HG03108 (cell line): ENCODE results near the gene WDFY3.

ENCODE experiments used
- ATAC-seq: cut with Tn5 transposase; IDR thresholded peaks from one replicate; pipeline ENCODE4 v1.9.1; 2021; ENCODE audit warnings: moderate library complexity; ENCODE audit not compliant: unreplicated experiment

WDFY3 gene

DNA sequence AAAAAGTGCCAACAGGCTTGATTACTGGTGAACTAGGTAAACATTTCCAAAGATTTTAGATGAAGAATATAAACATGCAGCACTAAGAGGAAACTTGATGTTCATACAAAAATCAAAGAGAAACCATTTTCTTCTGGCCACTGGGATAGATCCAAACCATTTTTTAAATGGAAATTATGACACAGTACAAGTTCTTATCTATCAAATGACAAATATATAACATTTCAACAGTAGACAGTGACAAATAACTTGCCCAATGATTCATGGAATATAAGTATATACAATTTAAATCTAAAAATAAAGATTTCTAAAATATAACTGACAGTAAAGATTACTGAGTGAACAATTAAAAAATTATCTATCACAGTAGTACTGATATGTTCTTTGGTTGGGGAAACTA is 232.5 kb downstream of the WDFY3 start:
- no peak for ATAC-seq

DNA sequence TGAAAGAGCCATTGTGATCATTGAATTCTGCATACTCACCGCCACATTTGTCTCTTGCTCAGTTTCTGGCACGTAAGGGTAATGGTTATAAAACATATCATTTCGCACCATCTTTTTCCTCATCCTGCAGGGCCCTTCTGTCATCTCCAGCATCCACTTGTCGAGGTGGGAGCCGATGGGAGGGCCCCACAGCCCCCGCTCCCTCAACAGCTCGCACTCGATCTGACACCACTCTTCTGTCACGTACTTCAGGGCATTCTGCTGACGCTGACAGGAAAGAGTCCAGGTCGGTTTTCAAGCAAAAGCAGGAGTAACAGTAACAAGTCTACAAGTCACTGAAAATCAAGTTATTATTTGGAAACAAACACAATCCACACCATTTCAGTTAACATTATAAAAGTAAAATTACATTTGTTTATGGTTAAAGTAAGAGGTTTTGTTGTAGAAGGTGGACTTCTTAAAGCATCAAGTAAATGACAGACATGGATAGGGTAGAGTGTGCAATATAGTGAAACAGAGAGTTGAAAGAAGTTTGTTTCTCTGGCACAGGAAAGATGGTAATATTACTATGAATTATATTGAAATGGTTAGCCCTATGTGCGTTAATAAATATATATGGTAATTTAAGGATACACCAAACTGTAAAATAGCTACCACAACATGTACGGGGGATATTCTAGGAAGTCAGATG is 233.0 kb downstream of the WDFY3 start:
- ATAC-seq, result no peak

DNA sequence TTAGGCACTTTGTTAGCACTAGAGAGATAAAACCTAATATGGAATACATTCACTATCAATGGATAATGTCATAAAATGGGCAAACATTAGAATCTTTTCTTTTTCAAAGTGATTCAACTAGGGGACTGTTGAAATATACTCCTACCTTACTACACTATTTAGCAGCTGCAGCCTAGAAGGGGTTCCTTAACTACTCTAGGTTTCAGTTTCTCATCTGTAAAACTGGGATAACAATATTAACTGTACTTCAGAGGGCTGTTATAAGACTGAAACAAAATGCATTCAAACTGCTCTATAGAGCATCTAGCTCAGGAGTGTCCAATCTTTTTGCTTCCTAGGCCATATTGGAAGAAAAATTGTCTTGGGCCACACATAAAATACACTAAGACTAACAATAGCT is 236.1 kb downstream of the WDFY3 start:
- no peak for ATAC-seq

DNA sequence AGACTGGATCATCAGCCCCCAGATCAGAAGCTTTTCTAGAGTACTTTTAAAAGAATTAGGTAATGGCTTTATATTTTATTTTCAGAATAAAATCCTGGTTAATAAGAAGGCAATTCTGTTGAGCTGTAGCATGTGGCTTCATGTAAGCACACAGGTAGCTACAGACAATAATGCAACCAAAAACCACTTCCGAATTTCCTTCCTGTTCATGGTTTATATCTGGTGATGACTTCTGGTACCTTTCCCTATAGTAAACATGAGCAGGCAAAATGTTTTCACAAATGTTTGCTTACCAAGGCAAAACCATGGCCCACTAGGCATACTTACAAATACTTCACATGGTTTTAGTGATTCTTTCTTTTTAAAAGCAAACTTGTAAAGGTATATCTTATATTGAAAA is 239.0 kb downstream of the WDFY3 start:
- ATAC-seq, result no peak

DNA sequence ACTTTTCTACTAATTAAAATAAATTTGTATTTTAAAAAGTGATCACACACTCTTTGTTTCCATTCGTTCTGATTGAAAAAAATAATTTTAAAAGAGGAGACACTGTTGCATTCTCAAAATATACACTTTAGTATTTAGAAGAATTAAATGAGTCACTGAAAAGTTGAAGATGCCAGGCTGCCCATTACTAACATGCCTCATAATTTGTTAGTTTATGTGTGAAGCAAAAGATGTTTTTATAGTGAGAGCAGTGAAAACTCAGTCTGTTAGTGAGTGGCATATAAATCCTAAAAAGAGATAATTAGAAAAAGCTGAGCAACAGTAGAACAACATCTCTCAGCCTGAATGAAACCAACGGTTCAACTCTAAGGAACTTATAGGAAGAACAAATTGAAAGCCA is 240.1 kb downstream of the WDFY3 start:
- no peak for ATAC-seq

DNA sequence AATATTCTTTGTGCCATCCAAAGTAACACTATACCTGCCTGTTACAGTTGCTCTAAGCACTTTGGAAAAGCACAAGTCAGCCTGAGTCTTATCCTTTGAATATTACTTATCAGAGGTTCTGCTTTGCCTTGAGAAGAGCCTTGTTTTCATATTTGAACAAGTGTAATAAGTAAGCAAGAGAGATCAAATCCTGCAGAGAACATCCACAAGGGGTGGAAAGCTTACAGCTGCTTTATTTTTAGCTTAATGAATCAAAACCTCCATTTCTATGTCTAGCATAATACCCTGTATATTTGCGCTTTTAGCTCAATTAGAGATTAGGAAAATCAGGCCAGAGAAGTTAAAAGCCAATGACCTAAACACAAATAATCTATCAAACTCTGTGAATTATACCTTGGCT is 243.8 kb downstream of the WDFY3 start:
- ATAC-seq, result no peak

DNA sequence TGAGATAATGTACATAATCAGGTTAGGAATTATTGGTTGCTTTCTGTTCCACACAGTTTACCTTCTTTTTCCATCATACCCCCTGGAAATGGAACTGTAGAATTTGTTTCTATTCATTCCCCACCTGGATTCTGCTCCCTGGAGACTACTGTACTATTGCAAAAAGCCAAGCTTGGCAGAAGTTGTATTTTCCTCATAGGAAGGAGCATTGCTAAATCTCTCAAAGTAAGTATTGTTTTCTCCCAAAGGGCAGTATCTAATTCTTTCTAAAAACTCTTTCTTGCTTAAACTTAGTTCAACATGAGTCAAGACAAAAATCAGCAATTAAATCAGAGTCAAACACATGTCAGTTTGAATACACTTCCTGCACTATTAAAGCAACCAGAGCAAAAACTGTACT is 247.4 kb downstream of the WDFY3 start:
- ATAC-seq, result no peak

DNA sequence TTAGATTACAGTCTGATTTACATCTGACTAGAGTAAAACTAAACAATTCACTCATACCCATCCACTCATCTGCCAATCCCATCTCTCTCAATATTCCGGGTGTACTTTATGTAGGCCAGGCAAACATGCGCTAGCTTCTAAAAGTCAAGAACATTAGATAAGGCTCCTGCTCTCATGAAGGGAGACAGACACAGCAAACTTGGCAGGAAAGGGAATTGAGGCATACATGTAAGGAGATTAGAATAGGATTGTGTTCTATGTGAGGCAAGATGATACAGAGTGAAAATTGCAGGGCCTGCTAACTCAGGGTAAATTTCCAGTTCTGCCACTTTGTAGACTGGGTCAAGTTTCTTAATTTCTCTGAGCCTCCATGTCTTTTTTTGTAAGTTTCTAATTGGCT is 247.8 kb downstream of the WDFY3 start:
- ATAC-seq, result no peak

DNA sequence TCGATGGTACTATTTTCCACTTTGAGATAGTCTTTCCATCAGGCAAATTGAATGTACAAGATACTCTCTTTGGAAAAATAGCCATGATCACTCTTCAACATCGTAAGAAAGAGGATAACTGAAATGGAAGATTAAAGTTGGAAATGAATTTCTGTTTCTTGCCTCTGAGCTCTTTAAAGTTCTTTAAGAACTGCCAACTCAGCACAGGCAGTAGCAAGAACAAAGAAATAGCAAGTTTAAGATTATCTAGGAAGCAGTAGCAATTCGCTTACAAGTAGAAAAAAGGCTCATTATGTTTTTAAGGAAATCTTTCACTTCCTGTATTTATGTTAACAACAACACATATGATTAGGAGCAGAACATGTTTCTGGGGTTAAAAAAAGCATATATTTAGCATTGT is 255.9 kb downstream of the WDFY3 start:
- ATAC-seq, result no peak

DNA sequence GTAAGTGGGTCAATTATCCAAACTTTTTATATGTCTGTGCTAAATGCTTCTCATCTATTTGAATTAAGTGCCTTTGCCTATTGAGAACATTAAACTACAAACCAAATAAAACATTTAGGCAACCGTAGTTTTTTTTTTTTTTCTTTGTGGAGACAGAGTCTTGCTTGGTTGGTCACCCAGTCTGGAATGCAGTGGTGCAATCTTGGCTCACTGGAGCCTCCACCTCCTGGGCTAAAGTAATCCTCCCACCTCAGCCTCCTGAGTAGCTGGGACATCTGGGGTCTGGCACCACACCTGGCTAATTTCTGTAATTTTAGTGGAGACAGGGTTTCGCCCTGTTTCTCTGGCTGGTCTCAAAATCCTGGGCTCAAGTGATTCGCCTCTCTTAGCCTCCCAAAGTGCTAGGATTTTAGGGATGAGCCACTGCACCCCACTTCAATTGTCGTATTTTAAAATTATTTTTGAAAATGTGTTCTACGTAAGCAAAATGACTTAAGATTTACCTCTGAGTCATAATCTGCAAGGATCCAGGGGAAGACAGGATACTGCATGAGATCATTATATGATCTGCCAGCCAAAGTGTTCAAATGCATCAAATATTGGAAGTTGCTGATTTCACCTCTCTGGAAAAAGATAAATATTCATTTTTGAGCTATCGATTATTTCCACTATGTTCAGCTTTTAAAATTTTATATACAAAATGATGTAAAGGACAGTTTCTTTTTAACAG is 257.9 kb downstream of the WDFY3 start:
- no peak for ATAC-seq

DNA sequence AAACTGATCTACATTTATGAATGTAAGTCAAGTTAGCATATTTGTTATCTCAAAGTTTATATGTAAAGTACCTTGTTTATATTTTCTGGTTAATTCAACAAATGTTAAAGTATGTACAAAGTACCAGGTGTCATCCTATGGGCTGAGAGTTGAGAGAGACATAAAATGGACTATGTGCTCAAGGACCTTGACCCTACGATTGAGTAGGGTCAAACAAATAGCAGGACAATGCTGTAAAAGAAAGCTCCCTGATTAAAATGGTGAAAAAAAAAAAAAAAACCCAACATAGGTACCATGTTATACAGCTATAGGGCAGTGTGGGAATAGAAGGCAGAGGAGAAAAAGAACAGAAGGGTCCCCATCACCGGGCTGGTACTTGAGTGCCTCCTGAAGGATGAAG is 260.2 kb downstream of the WDFY3 start:
- no peak for ATAC-seq

DNA sequence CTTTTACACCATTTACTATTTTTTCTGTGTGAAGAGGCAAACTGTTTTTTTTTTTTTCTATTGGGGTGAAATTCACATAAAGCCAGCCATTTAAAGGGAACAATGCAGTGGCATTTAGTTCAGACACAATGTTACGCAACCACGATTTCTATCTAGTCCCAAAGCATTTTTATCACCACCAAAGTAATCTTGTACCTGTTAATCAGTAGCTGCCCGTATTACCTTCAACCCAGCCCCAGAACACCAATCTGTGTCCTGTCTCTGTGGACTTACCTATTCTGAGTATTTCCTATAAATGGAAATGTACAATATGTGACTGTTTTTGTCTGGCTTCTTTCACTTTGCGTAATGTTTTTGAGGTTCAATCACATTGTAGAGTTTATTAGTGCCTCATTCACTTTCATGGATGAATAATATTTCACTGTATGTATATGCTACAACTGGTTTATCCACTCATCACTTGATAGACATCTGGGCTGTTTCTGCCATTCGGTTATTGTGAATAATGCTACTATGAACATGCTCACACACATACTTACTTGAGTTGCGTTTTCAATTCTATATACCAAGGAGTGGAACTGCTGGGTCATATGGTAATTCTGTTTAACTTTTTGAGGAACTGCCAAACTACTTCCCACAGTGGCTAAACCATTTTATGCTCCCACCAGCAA is 267.4 kb downstream of the WDFY3 start:
- ATAC-seq, result no peak

DNA sequence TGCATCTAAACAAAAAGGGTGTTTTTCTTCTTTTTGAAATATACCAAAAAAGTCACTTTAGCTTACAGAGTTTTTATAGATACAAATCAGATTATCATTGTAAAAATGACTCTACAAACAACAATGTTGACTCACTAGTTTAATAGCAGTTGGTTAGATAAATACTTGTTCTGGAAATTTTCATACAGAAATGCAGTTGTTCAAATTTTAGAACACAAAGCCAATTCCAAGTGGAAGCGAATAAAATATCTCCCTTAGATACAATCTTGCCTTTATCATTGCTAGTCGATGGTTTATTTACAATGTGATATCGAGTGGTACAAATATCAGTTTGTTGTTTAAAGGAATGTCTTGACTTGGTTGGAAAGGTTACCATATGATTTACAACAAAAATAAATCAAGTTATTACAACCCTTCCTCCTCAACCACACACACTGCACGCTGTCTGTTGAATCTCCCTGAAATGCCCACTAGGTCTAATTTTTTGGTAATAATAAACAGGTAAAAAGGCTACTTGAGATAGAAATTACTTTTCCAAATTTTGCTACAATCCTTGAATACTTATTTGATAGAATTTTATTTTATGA is 268.8 kb downstream of the WDFY3 start:
- ATAC-seq, result no peak

DNA sequence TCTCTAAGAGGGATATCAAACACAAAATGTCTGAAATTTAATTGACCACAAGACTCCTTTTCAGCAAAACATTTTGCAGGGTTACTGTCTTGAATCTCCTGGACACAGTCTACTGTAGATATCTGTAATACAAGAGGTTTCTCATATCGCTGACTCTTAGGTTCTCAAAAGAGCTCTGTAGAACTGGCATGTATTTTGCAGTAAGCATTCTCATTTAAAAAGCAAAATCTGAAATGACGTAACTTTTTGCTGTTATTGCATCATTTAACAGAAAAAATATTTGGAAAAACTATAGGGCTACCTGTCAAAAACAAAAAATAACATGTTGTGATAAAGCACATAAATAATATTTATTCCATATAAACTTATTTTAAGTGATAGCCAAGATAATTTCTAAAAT is 269.3 kb downstream of the WDFY3 start:
- ATAC-seq, result no peak

DNA sequence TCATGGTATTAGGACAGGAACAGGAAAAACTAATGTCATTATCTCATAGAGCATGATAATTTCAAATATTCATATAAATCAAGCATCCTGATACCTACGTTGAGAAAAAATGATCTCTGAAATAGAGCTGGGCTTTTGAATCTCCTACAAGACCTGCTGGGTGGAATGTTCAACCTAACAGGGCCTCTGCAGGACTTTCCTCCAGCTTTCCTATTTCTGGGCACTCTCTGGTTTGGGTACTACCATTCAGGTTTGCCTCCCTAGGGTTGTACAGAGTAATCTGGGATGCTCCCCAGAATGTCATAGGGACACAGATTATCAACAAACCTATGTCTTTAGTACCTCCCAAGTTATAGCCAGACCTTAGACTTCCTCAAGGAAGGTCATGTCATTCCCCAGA is 274.7 kb downstream of the WDFY3 start:
- ATAC-seq, result no peak

DNA sequence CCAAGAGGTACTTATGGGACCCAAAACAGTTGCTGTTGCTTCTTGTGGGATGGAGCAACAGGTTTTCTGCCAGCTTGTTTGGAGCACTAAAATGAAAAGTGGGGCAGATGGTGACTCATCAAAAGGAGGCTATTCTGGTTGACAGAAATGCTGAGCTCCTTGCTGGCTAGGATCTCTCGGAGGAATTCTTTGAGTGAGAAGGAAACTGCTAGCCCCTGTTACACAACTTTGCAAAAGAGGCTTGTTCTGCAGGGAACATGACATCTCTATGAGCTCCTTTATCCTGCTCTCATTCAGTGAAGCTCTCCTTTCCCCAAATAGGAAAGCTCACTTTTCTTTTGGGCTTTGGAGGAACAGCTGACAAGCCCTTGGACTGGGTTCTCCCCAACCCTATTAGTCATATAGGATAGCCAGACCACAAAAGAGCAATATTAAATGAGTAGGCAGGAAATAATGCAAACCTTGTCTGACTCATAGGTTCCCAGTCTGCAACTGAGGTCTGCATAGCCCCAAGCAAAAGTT is 275.3 kb downstream of the WDFY3 start:
- ATAC-seq, result no peak

DNA sequence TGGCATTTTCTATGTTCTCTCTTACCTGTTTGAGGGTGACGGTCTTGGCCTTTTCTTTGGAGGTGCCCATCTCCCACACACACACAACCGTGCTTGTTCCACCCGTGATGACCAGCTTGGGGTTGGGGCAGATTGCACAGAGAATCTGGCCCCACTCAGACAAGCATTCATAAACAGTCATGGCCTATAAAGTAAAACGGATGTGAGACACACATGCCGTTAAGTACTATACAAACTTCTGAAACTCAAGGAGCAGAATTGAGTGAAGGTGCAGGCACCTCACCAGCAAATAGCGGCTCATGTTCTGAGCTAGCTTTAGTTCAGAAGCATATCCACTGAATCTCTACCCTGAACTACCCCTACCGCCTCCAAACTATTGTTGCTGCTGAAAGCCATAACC is 276.0 kb downstream of the WDFY3 start:
- ATAC-seq, result no peak

DNA sequence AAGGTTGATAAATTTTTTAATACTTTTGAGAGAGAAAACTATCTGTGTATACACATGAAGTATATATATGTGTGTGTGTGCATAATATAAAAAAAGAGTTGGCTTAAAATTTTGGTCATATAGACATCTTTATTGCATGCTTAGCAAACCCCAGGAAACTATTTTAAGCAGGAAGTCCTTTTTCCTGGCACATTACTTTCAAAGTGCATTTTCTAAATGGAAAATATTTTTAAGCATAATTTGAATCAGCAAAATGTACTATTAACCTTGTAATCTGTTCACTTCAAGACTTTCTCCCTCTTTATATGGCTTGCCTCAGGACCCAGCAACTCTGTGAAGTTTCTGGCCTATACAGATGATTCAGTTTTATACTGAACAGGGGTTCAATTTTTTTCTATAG is 277.3 kb downstream of the WDFY3 start:
- ATAC-seq, result no peak

DNA sequence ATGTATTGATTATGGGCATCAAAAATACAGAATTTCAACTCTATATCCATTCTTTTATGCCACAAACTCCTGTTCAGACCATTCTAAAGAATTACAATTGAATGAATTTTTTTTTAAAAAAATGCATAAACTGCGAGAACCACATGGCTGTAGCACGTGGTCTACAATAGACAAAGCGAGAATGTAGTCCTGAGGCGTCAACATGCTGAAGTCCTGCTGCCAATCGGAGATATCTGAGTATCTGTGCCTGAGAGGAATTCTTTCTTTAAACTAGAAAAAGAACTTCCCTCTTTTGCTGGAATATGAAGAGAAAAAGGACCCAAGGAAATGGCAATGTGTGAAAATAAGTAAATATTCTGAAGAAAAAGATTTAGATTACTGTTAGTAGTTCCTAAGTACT is 277.9 kb downstream of the WDFY3 start:
- ATAC-seq, result no peak

DNA sequence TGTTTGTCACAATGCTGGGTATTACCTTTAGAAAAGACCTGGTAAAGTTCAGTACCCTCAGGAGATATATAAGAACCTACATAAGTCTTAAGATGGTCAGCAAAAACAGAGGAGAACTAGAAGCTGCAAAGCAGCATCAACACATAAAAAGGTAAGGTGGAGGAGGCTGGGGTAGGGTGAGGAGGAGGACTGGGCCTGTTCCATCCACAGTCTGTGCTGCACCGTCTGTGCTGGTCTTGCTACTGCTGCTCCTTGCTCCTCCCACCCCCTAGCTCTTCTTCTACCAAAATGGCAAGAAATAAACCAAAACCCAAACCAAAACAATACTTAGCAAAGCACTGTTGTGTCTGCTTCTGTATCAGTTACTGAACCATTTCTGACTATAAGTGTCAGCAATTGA is 281.4 kb downstream of the WDFY3 start:
- no peak for ATAC-seq

DNA sequence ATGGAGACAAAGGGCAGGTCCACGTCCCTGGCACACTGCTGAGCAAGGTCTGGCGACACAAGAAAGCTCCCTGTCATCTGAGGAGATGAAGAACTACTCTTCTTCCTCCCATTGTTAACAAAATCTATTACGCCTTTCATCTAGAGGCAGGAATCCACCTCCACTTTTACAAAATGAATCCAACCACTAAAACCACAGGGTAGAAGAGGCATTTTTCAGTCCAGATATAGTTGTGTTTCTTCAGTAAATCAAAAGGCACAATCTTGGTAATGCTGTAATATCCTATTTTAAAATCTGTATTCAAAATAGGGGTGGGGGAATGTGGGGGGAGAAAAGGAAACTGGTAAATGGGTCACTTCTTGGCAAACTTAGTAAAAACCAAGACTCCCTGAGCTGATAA is 282.1 kb downstream of the WDFY3 start:
- no peak for ATAC-seq
